Measurements from ENCODE around the gene OPCML. TPM values are rescaled to one million over a fixed set of nuclear protein-coding genes. Genes with fewer than 3 reads are reported as not detected.

OPCML gene
- total RNA-seq, 1 experiment from 2014 or later, result 0.58 TPM

DNA sequence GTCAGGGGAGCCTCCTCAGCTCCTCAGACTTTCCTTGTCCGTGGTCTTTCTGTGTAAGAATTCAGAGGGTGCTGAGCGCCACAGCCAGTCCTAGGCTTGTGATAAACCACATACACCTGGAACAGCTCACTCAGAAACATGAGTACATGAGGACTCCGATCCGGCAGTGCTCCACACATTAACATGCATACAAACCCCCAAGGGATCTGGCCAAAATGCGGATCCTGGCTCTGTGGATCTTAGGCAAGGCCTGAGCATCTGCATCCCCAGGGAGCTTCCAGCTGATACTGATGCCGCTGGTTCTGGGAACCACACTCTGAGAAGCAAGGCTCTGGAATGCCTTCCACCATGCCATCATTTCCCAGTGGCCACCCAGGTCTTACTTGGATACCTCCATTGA is 20.6 kb upstream of the OPCML start:
- Histone ChIP-seq H3K27ac (no peak overlapping the region), H3K36me3 (no peaks in the 10 kb centered on the region), H3K9me3 (replicated peaks) (no peaks in the 10 kb centered on the region), H3K4me1 (replicated peaks) (no peaks in the 10 kb centered on the region), H3K27me3 (replicated peaks) (no peaks in the 10 kb centered on the region), H3K4me3 (no peak overlapping the region)
- no peak for DNase-seq (ENCODE audit: low read depth in 1 of 2, low spot score in 2 of 2)

DNA sequence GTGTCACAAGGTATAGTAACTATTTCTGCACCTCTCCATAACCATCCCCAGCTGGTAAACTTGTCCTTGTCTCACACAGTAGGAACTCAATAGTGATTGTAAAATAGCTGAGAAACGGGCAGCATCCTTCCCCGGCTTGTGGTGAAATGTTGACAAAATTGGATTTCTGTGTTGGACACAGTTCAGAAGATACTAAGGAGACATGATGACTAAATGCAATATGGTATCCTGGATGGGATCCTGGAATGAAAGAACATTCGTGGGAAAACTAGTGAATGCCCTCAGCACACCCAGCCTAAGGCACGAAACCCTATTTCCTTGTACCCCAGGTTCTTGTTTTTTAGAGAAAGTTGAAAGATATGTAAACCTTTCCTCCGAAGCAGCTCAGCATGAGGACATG is 18.8 kb upstream of the OPCML start:
- H3K4me3 ChIP-seq, result no peak overlapping the region
- no peaks in the 10 kb centered on the region for H3K36me3 ChIP-seq
- no peaks in the 10 kb centered on the region for H3K9me3 ChIP-seq (replicated peaks)
- no peaks in the 10 kb centered on the region for H3K27me3 ChIP-seq (replicated peaks)
- DNase-seq (ENCODE audit: low read depth in 1 of 2, low spot score in 2 of 2), result no peak
- no peak overlapping the region for H3K27ac ChIP-seq
- H3K4me1 ChIP-seq (replicated peaks), result no peaks in the 10 kb centered on the region

DNA sequence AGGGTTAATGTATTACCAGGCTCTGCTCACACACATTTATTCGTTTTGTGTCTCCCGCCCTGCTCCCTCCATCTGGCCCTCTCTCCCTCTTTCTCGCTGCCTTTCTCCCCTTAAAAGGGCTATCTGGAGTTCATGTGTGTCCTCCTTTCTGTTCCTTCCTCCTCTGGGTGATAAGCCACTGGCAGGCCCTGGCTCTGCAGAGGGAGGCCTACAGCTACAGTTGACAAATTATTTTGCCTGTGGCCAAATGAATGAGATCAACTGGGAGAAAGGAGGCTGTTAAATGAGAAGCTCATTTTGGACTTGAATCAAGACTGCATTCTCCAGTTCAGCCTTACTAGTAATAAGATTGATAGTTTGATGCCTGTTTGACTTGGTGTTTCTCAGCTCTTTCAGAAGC is 17.5 kb upstream of the OPCML start:
- Histone ChIP-seq H3K27me3 (replicated peaks) (no peaks in the 10 kb centered on the region), H3K4me3 (no peak overlapping the region), H3K36me3 (no peaks in the 10 kb centered on the region), H3K9me3 (replicated peaks) (no peaks in the 10 kb centered on the region), H3K27ac (no peak overlapping the region), H3K4me1 (replicated peaks) (no peaks in the 10 kb centered on the region)
- DNase-seq (ENCODE audit: low read depth in 1 of 2, low spot score in 2 of 2), result no peak

DNA sequence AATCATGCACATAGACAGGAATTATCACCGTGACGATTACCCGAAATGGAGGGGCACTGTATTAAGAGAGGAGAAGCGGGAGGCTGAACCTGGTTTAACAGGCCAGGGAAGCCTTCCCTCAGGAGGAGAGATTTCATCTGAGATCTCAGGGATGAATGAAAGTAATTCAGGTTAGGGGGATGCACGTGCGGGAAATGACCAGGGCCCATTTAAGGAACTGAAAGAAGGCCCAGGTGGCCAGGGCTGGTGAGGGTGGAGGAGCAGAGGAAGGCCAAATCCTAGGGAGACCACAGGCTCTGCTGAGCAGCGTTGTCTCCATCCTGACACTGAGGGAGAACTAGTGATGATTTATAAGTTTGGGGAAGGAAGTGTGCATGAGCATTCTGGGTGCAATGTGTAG is 16.3 kb upstream of the OPCML start:
- Histone ChIP-seq H3K4me3 (no peak overlapping the region), H3K36me3 (no peaks in the 10 kb centered on the region), H3K27me3 (replicated peaks) (no peaks in the 10 kb centered on the region), H3K27ac (no peak overlapping the region), H3K9me3 (replicated peaks) (no peaks in the 10 kb centered on the region), H3K4me1 (replicated peaks) (no peaks in the 10 kb centered on the region)
- DNase-seq (ENCODE audit: low read depth in 1 of 2, low spot score in 2 of 2), result no peak

DNA sequence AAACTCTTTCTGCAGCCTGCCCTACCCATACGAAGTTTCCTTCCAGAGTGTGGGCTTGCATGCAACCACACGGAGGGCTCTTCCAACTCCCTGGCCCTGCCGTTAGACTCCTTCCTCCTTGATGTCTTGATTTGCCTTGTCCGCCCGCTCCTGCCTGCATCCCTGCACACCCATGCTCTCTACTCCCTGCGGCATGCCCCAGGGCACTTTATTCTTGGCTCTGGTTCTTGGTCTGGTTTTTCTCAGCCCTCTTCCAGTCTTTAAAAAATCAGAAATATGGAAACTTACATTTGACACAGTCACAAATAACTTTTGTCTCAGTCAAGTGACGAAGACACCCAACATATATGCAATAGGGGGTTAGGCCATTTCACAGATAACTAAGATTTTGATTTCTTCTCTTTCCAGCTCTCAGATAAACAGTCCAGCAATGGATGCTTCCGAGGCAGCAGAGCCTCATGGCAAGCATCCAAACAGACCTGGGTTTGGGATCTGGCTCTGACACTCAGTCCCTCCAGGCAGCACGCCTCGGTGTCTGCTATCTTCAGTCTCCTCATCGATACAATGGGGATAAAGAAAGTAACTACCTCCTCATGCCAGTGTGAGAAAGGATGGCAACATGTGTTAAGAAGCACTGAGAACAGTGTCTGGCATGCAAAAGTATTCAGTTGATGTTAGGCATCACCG is 15.7 kb upstream of the OPCML start:
- Histone ChIP-seq H3K36me3 (no peaks in the 10 kb centered on the region), H3K4me1 (replicated peaks) (no peaks in the 10 kb centered on the region), H3K4me3 (no peak overlapping the region), H3K27me3 (replicated peaks) (no peaks in the 10 kb centered on the region), H3K27ac (no peak overlapping the region), H3K9me3 (replicated peaks) (no peaks in the 10 kb centered on the region)
- no peak for DNase-seq (ENCODE audit: low read depth in 1 of 2, low spot score in 2 of 2)

DNA sequence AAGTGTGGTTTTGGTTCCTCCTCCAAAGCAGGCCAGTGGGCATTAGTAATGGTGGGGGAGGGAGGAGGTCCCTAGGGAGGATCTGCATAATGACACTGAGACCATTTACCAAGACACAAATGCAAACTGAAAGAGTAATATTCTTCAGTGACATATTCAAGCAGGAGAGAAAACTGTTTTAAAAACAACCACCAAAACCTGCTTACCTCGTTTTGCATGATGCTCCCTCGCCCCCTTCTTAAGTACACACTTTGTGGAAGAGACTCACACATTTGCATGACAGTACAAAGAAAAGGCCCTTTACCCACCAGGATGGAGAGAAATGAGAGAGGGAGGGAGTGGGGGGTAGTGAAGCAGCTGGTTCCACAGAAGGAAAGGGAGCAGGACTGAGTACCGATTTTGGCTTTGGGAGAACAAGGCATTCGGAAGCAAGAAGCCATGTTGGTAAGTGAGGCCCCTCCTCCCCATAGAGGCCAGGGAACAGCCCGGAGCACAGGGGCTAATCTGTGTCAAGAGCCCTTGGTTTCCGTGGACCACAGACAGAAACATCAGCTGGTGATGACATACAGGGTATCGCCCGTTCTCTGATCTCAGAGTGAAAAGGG is 13.0 kb upstream of the OPCML start:
- Histone ChIP-seq H3K27me3 (replicated peaks) (no peaks in the 10 kb centered on the region), H3K36me3 (no peaks in the 10 kb centered on the region), H3K27ac (no peak overlapping the region), H3K4me3 (no peak overlapping the region), H3K9me3 (replicated peaks) (no peaks in the 10 kb centered on the region), H3K4me1 (replicated peaks) (no peaks in the 10 kb centered on the region)
- DNase-seq (ENCODE audit: low read depth in 1 of 2, low spot score in 2 of 2), result no peak

DNA sequence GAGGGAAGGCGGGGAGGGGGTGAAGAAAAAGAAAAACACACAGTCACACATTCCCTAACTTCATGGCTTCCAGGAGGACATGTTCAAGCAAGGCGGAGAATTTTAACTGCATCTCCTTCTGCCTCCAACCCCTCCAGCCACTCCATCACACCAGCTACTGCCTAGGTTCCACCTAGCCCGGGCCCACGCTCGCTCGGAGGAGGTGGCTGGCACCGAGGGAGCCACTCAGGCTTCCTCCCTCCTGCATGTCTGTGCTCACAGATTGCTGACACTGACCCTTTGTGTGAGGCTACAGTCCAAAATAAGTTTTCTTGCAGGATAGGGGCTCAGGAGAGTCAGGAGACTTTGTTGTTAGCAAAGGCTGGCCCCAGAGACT is 9.4 kb upstream of the OPCML start:
- no peaks in the 10 kb centered on the region for H3K4me1 ChIP-seq (replicated peaks)

DNA sequence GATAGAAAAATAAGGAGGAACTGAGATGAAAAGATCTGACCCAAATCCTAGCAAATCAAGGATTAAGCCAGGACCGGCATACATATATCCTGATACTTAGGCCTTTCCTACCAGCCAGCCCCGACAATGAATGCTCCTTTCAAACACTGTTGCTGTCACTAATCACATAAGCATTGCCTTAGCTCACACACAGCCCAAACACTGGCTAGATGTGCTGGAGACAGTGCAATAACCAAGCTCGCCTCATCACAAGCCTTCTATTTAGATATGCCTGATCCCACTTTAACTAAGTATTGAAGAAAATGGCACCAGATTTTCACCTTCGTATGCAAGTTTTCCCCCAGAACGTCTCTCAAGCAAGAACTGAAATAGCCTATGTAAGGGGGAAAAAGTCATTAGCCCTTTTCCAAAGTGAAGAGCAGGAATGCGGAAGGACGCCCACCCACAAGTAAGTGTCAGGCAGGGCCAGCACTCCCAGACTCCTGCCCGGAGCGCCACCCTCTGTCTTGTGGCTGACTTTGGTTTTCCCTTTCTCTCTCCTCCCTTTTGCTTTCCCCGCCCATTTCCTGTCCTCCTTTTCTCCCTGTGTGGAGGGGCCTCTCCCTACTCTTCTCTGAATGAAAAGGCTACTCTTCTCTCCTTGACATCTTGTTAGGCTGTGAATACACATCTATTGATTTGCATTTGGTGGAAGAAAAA is 8.9 kb upstream of the OPCML start:
- Histone ChIP-seq H3K36me3 (no peaks in the 10 kb centered on the region), H3K4me3 (no peak overlapping the region), H3K27ac (no peak overlapping the region), H3K27me3 (replicated peaks) (no peaks in the 10 kb centered on the region), H3K9me3 (replicated peaks) (no peaks in the 10 kb centered on the region), H3K4me1 (replicated peaks) (no peaks in the 10 kb centered on the region)
- no peak for DNase-seq (ENCODE audit: low read depth in 1 of 2, low spot score in 2 of 2)

More for the DNA sequence above, 9.4 kb upstream of the OPCML start:
- no peak for DNase-seq (ENCODE audit: low read depth in 1 of 2, low spot score in 2 of 2)
- H3K36me3 ChIP-seq, result no peaks in the 10 kb centered on the region
- no peaks in the 10 kb centered on the region for H3K27me3 ChIP-seq (replicated peaks)
- no peaks in the 10 kb centered on the region for H3K9me3 ChIP-seq (replicated peaks)
- no peak overlapping the region for H3K27ac ChIP-seq
- no peak overlapping the region for H3K4me3 ChIP-seq

DNA sequence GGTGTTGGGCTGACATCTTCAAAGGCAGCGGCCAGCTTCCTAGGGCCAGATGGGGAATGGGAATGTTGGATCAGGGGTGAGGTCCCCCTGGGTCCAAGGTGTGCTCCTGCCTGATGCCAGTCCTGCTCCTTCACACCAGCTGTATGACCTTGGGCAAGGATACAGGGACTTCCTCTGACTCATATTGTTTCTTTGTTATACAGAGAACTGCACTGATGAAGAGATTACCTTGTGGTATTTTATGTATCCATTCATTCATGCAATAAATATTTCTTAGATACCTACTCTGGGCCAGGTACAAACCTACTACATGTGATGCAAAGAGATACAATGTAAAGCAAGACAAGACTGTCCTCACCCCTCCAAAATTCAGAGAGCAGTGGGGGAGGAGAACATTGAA is 3.9 kb upstream of the OPCML start:
- H3K4me3 ChIP-seq, result no peak overlapping the region

DNA sequence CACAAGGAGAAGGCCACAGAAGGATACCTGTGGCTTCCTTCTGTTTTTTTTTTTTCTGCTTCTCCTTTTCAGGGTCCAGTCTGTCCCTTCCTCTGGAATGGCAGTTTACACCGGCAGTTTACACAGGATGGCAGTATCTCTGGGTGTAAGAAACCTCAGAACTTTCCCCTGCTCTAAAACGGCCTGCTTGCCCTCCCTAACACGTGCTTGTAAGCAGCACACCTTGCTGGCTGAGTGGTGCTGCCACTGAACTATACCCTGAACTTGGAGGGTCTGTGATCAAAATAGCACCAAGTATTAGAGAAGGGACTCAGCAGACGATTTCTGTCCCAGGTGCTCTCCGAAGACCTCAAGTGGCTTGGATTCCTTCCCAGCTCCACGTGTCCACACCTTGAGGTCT is 904 bp upstream of the OPCML start:
- Histone ChIP-seq H3K4me3 (no peak overlapping the region), H3K4me1 (replicated peaks) (no peaks in the 10 kb centered on the region), H3K9me3 (replicated peaks) (no peaks in the 10 kb centered on the region), H3K36me3 (no peaks in the 10 kb centered on the region), H3K27me3 (replicated peaks) (no peaks in the 10 kb centered on the region), H3K27ac (no peak overlapping the region)
- no peak for DNase-seq (ENCODE audit: low read depth in 1 of 2, low spot score in 2 of 2)

More for the DNA sequence above, 3.9 kb upstream of the OPCML start:
- no peaks in the 10 kb centered on the region for H3K36me3 ChIP-seq
- no peaks in the 10 kb centered on the region for H3K9me3 ChIP-seq (replicated peaks)
- no peak overlapping the region for H3K27ac ChIP-seq
- no peaks in the 10 kb centered on the region for H3K27me3 ChIP-seq (replicated peaks)
- DNase-seq (ENCODE audit: low read depth in 1 of 2, low spot score in 2 of 2), result no peak
- H3K4me1 ChIP-seq (replicated peaks), result no peaks in the 10 kb centered on the region

DNA sequence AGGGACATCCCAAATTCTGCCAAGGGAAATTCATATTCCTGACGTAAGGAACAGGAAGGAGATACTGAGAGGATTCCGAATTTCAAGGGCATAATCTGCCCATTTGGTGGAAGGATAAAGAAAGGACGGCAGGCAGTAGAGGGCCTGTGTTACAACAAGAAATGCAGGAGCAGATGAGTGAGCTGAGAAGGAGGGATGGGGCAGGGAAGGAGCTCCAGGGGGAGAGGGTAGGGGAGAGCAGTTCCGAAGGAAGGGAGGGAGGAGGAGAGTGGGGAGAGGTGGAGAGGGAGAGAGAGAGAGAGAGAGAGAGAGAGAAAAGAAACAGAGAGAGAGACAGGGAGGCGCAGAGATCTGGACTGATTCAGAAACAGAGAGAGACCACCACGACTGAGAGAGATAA is 843 bp downstream of the OPCML start:
- Histone ChIP-seq H3K27me3 (replicated peaks) (no peaks in the 10 kb centered on the region), H3K36me3 (no peaks in the 10 kb centered on the region), H3K4me3 (no peak overlapping the region), H3K4me1 (replicated peaks) (no peaks in the 10 kb centered on the region), H3K27ac (no peak overlapping the region), H3K9me3 (replicated peaks) (no peaks in the 10 kb centered on the region)
- no peak for DNase-seq (ENCODE audit: low read depth in 1 of 2, low spot score in 2 of 2)

DNA sequence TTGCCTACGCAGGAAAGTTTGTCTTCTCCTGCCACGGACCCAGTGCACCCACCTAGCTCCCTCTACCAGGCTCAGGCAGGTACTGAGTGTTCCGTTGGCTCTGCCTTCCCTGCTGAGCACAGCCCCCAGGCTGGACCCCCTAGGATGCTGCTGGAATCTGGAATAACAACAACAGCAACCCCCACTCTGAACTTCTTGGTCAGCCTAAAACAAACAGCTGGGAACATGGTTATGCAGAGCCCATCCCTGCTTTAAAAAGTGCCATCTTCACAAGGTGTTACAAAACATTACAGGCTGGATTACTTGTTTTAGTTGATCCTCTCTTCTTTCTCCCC is 1.8 kb downstream of the OPCML start:
- Histone ChIP-seq H3K4me3 (no peak overlapping the region), H3K9me3 (replicated peaks) (no peaks in the 10 kb centered on the region), H3K4me1 (replicated peaks) (no peaks in the 10 kb centered on the region), H3K27ac (no peak overlapping the region), H3K27me3 (replicated peaks) (no peaks in the 10 kb centered on the region), H3K36me3 (no peaks in the 10 kb centered on the region)
- no peak for DNase-seq (ENCODE audit: low read depth in 1 of 2, low spot score in 2 of 2)

DNA sequence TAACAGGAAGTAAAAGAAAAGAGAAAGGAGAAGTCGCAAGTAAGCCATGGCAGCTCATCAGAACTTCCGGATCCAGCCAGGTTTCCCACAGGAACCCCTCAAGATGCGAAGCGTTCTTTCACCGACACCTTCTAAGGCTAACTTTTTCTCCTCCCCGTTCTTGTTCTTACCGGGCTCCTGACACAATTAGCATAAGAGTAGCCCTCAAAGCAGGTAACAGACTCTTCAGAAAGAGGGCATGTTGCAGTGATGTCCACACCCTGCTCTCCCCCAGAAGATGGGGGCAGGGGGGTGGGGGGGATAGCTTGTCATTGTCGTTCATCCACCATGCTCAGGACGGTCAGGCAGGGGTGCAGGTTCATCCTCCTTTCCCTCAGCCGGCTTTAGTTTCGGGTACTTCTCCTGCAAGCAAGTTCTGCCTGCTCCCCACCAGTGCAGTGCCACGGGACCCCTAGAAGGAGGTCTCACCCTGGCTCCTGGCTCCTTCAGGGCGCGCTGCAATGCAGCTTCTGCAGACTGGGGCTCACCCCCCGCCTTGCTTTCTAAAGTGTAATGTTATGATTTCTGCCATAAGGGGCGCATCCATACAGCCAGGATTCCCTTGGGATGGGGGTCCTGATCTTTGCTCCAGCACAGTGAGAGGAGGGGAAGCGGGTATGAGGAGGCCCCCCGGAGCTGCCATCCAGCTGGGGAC is 2.3 kb downstream of the OPCML start:
- Histone ChIP-seq H3K27ac (no peak overlapping the region), H3K9me3 (replicated peaks) (no peaks in the 10 kb centered on the region), H3K4me1 (replicated peaks) (no peaks in the 10 kb centered on the region), H3K27me3 (replicated peaks) (no peaks in the 10 kb centered on the region), H3K36me3 (no peaks in the 10 kb centered on the region), H3K4me3 (no peak overlapping the region)
- no peak for DNase-seq (ENCODE audit: low read depth in 1 of 2, low spot score in 2 of 2)

DNA sequence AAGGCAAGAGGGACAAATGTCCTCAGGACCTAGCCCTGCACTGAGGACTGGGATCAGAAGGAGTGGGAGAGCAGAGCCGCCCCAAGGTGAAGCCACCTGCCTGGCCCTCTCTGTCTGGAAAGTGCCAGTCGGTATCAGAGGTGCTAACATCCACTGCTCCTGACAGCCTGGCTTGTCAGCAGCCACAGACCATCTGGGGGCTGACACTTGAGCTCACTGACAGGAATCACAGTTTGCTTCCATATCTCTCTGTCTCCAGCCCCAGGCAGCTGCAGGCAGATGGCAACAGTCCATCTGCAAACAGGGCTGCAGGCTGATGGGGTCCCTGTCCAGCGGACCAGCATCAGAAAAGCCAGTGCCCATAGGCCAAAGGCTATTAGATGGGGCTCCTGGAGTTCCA is 5.5 kb downstream of the OPCML start:
- Histone ChIP-seq H3K27me3 (replicated peaks) (no peaks in the 10 kb centered on the region), H3K4me1 (replicated peaks) (no peaks in the 10 kb centered on the region), H3K9me3 (replicated peaks) (no peaks in the 10 kb centered on the region), H3K27ac (no peak overlapping the region), H3K36me3 (no peaks in the 10 kb centered on the region), H3K4me3 (no peak overlapping the region)
- no peak for DNase-seq (ENCODE audit: low read depth in 1 of 2, low spot score in 2 of 2)
